Smooth muscle cell (in vitro differentiated cells): ENCODE data around the gene TCF7L2. TPM values are rescaled to one million over a fixed set of nuclear protein-coding genes. Genes with fewer than 3 reads are reported as not detected.

ENCODE experiments used
- DNase-seq: peaks from one replicate; lab custom pipeline; 2025; ENCODE audit not compliant: unreplicated experiment; lab: John Stamatoyannopoulos, UW
- H2AFZ ChIP-seq: fragments of 200-600 bp; sonication (generic); 2 replicates; pipeline ENCODE4 v1.6.0; 2016; ENCODE audit warnings: antibody characterized with exemption, low read depth, mild to moderate bottlenecking
- H3F3A ChIP-seq: fragments of 200-600 bp; sonication (generic); 2 replicates; pipeline ENCODE4 v1.6.0; 2017; ENCODE audit warnings: antibody characterized with exemption, low read depth
- H3K27ac ChIP-seq: fragments of 200-600 bp; sonication (generic); 2 replicates; pipeline ENCODE4 v1.5.1; 2016; ENCODE audit warnings: low read depth, mild to moderate bottlenecking
- H3K27me3 ChIP-seq: fragments of 200-600 bp; sonication (generic); 2 replicates; pipeline ENCODE4 v1.6.1; 2016; ENCODE audit warnings: low read depth, mild to moderate bottlenecking
- H3K36me3 ChIP-seq: fragments of 200-600 bp; sonication (generic); 2 replicates; pipeline ENCODE4 v1.5.1; 2016; ENCODE audit warnings: low read depth
- H3K4me1 ChIP-seq: fragments of 200-600 bp; sonication (generic); 2 replicates; pipeline ENCODE4 v1.5.1; 2016; ENCODE audit warnings: low read depth
- H3K4me2 ChIP-seq: fragments of 200-600 bp; sonication (generic); 2 replicates; pipeline ENCODE4 v1.6.0; 2016; ENCODE audit warnings: mild to moderate bottlenecking
- H3K4me3 ChIP-seq: fragments of 200-600 bp; sonication (generic); 2 replicates; pipeline ENCODE4 v1.5.1; 2016; ENCODE audit warnings: mild to moderate bottlenecking
- H3K79me2 ChIP-seq: fragments of 200-600 bp; sonication (generic); 2 replicates; pipeline ENCODE4 v1.6.0; 2016; ENCODE audit warnings: low read depth, mild to moderate bottlenecking
- H3K9ac ChIP-seq: fragments of 200-600 bp; sonication (generic); 2 replicates; pipeline ENCODE4 v1.6.0; 2016; ENCODE audit warnings: low read depth
- H3K9me3 ChIP-seq: fragments of 200-600 bp; sonication (generic); replicated peaks from 2 replicates; pipeline ENCODE4 v1.5.1; 2016; ENCODE audit warnings: low read depth
- H4K20me1 ChIP-seq: fragments of 200-600 bp; sonication (generic); 2 replicates; pipeline ENCODE4 v1.6.0; 2016; ENCODE audit warnings: low read depth
- WGBS: methylation state at CpG from one replicate; pipeline ENCODE4 v1.1.7; 2016; ENCODE audit warnings: low lambda C conversion rate; 5-methylcytosine and 5-hydroxymethylcytosine counted together
- polyA plus RNA-seq: library from polyadenylated mRNA; unstranded; fragments of >200 nt; fragmentation: Nextera tagmentation; extraction: Ambion mirVana; gene quantifications from 2 replicates; pipeline ENCODE4 v1.2.1, GENCODE V29; 2016
- total RNA-seq: library from RNA; depleted of rRNA; stranded (reverse); fragments of >200 nt; gene quantifications from 2 replicates; pipeline ENCODE4 v1.2.3, GENCODE V29; 2014
- TF ChIP-seq, protein P1 (sequence below): fragments of 200-600 bp; sonication (generic); IDR thresholded peaks from 2 replicates; pipeline ENCODE4 v1.5.1; 2017; ENCODE audit warnings: borderline replicate concordance, mild to moderate bottlenecking, antibody characterized with exemption; ENCODE audit not compliant: insufficient read depth, poor library complexity, severe bottlenecking

TCF7L2 gene
- total and polyA plus RNA-seq, 2 experiments from 2014 or later = 14.6 to 17.7 TPM

DNA sequence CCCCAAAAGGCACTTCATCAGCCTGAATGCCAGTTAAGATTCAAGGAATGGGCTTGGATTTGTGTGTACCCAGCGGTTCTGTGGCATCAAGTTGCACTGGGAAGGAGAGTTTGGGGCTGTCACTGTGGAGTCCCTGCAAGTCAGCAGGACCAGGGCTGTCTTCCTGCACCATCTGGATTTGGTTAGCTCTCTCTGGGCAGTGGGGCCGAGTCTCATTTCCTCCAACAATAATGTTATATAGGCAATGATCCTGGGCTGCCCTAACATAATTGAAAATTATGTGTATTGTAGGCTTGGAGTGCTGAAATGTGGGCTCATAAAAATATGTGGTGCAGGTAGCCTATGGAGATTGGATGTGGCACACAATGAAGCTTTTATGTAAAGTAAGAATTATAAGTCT, 87.2 kb downstream of the TCF7L2 start:
- 80% methylated on average over 2 of the region's 2 CpGs for WGBS
- no peak overlapping the region for H3K27ac ChIP-seq
- H3K4me3 ChIP-seq = no peak overlapping the region
- no peak overlapping the region for H3K9ac ChIP-seq
- no peak for DNase-seq
- no peaks in the 10 kb centered on the region for H3K36me3 ChIP-seq
- H4K20me1 ChIP-seq = peaks cover 71% of the 10 kb centered on the region
- H3K9me3 ChIP-seq = no peaks in the 10 kb centered on the region
- H3K27me3 ChIP-seq = no peaks in the 10 kb centered on the region
- H3K4me2 ChIP-seq = no peak overlapping the region
- H2AFZ ChIP-seq = no peak overlapping the region
- H3K79me2 ChIP-seq = peaks cover 95% of the 10 kb centered on the region
- H3K4me1 ChIP-seq = peaks cover 21% of the 10 kb centered on the region
- H3F3A ChIP-seq = peaks cover 10% of the 10 kb centered on the region
- TF ChIP-seq, protein P1, sequence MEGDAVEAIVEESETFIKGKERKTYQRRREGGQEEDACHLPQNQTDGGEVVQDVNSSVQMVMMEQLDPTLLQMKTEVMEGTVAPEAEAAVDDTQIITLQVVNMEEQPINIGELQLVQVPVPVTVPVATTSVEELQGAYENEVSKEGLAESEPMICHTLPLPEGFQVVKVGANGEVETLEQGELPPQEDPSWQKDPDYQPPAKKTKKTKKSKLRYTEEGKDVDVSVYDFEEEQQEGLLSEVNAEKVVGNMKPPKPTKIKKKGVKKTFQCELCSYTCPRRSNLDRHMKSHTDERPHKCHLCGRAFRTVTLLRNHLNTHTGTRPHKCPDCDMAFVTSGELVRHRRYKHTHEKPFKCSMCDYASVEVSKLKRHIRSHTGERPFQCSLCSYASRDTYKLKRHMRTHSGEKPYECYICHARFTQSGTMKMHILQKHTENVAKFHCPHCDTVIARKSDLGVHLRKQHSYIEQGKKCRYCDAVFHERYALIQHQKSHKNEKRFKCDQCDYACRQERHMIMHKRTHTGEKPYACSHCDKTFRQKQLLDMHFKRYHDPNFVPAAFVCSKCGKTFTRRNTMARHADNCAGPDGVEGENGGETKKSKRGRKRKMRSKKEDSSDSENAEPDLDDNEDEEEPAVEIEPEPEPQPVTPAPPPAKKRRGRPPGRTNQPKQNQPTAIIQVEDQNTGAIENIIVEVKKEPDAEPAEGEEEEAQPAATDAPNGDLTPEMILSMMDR = no peak

DNA sequence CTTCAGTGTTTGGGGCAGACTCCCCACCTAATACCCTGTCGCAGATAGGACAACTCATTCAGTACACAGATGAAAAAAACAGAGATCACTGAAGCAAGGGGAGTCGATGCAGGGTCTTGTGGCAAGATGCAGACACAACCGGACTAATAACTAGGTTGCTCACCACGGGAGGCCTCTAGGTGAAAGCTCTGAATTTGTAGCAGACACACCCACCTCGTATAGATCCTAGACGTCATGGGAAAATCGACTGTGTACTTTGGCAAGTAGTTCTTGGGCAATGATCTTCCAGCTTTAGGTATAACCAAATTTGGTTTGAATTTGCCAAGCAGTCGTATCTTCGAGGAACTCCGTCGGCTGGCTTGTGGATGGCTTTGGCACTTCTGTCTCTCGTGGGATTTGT, 88.1 kb downstream of the TCF7L2 start:
- H3K4me3 ChIP-seq = no peak overlapping the region
- no peak overlapping the region for H2AFZ ChIP-seq
- peaks cover 70% of the 10 kb centered on the region for H4K20me1 ChIP-seq
- H3K9me3 ChIP-seq = no peaks in the 10 kb centered on the region
- H3F3A ChIP-seq = peaks cover 10% of the 10 kb centered on the region
- TF ChIP-seq, protein P1 = no peak
- 94% methylated on average over 12 of the region's 12 CpGs for WGBS
- no peak for DNase-seq
- H3K4me2 ChIP-seq = no peak overlapping the region
- peaks cover 95% of the 10 kb centered on the region for H3K79me2 ChIP-seq
- H3K27me3 ChIP-seq = no peaks in the 10 kb centered on the region
- no peak overlapping the region for H3K9ac ChIP-seq
- H3K4me1 ChIP-seq = peaks cover 20% of the 10 kb centered on the region
- H3K36me3 ChIP-seq = no peaks in the 10 kb centered on the region
- H3K27ac ChIP-seq = no peak overlapping the region

DNA sequence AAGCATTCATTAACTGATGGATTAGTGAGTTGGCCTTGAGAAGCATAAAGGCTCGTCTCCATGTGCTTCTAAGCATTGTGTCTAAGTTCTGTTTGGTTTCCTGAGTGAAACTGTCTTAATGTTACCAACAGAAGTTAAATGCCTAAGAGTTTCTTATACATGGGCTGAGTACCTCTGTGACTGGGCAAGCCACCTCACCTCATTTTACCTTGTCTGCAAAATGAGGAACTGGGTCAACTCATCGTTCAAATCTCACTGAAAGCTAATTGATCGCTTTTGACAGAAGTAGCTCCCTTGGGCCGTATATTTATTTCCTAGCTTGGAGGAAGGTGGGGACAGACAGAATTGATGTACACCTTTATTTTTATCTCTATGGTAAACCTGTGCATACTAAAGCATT, 88.9 kb downstream of the TCF7L2 start:
- no peak overlapping the region for H3K4me3 ChIP-seq
- no peak overlapping the region for H3K27ac ChIP-seq
- WGBS = 93% methylated on average over 4 of the region's 4 CpGs
- DNase-seq = no peak
- TF ChIP-seq, protein P1 = no peak
- H4K20me1 ChIP-seq = peaks cover 62% of the 10 kb centered on the region
- H3K36me3 ChIP-seq = no peaks in the 10 kb centered on the region
- no peak overlapping the region for H3K4me2 ChIP-seq
- H3K9me3 ChIP-seq = no peaks in the 10 kb centered on the region
- no peak overlapping the region for H3K9ac ChIP-seq
- H2AFZ ChIP-seq = no peak overlapping the region
- H3K4me1 ChIP-seq = peaks cover 25% of the 10 kb centered on the region
- peaks cover 95% of the 10 kb centered on the region for H3K79me2 ChIP-seq
- no peaks in the 10 kb centered on the region for H3K27me3 ChIP-seq
- H3F3A ChIP-seq = peaks cover 10% of the 10 kb centered on the region

DNA sequence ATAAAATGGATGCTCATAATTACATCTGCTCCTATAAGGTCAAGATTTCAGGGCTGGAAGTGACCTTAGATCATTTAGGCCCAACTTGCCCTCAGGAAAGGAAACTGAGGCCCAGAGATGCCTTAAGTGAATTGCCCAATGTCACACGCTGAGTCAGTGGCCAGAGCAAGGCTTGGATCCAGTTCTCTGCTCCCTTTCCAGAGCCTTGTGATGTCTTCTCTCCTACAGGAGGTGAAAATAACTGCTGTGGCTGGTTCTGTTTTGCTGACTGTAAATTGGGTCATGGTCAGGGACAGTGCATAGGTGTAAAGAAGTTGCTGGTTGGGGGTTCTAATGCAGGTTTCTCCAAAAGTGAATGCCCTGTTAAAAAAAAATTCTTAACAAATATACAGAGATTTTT, 91.3 kb downstream of the TCF7L2 start:
- no peak overlapping the region for H2AFZ ChIP-seq
- WGBS = 96% methylated on average over 1 of the region's 1 CpG
- peaks cover 95% of the 10 kb centered on the region for H3K79me2 ChIP-seq

More for the DNA sequence above, 91.3 kb downstream of the TCF7L2 start:
- Histone ChIP-seq H3K9ac (no peak overlapping the region), H3K27ac (no peak overlapping the region), H3K4me2 (no peak overlapping the region), H3K4me1 (peaks cover 27% of the 10 kb centered on the region), H4K20me1 (peaks cover 61% of the 10 kb centered on the region), H3K27me3 (no peaks in the 10 kb centered on the region), H3K36me3 (no peaks in the 10 kb centered on the region), H3K4me3 (no peak overlapping the region), H3F3A (no peaks in the 10 kb centered on the region), H3K9me3 (no peaks in the 10 kb centered on the region)
- TF ChIP-seq, protein P1 = no peak
- no peak for DNase-seq
